ENCODE results near the gene ZNF536. TPM values are rescaled to one million over a fixed set of nuclear protein-coding genes. Genes with fewer than 3 reads are reported as not detected.

Gene ZNF536
- polyA plus RNA-seq, 1 donor (not counting 4 experiments of a cell fraction or from before 2014, with no cell fraction given): not detected

GRCh38 chr19:30579419-30579818 lies 207.2 kb downstream of the ZNF536 start:
- H3K4me1 ChIP-seq (ENCODE audit: control insufficient read depth, extremely low read depth, insufficient read depth, low read length): no peaks in the 10 kb centered on the region
- DNase-seq (ENCODE audit: low read depth, low spot score) (no peak), FAIRE-seq (no peak)

DNA sequence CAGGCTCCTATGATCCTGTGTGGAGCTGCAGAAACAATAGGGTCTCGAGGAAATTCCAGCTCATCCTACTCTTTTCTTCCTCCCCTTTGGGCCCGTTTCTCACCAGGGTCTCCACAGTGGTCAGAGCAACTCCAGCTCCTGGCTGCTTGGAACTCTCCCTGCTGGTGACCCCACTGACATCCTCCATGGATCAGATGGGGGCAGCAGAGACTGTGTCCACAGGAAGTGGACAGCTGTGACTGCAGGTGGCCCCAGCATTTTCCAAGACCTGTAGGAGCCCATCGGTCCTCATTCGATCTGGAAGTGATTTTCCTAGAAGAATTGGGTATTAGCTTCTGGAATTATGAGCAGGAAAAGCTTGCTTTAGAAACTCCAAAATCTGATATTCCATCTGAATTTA lies 208.5 kb downstream of the ZNF536 start:
- Histone ChIP-seq H3K9me1 (ENCODE audit: control insufficient read depth, extremely low read depth, insufficient read depth, low read length) (no peaks in the 10 kb centered on the region), H3K4me1 (ENCODE audit: control insufficient read depth, extremely low read depth, insufficient read depth, low read length) (no peaks in the 10 kb centered on the region), H4K20me1 (ENCODE audit: control insufficient read depth, extremely low read depth, insufficient read depth, low read length) (no peaks in the 10 kb centered on the region), H3K79me2 (ENCODE audit: control insufficient read depth, insufficient read depth, low read length) (no peaks in the 10 kb centered on the region), H2AFZ (ENCODE audit: control insufficient read depth, low read length) (no peak overlapping the region), H3K4me3 (ENCODE audit: control insufficient read depth in 2 of 3, extremely low read depth in 1 of 3, insufficient read depth in 2 of 3, low read depth in 1 of 3, low read length in 3 of 3) (no peak overlapping the region), H3K9me3 (ENCODE audit: control insufficient read depth, low read depth, low read length) (peaks cover 4% of the 10 kb centered on the region), H3K27me3 (ENCODE audit: control insufficient read depth, extremely low read depth, insufficient read depth, low read length) (no peaks in the 10 kb centered on the region), H3K27ac (ENCODE audit: control insufficient read depth, insufficient read depth, low read length) (no peak overlapping the region), H3K36me3 (ENCODE audit: control insufficient read depth in 2 of 2, extremely low read depth in 1 of 2, insufficient read depth in 2 of 2, low read length in 2 of 2) (no peaks in the 10 kb centered on the region), H3K9ac (ENCODE audit: control insufficient read depth, extremely low read depth, insufficient read depth, low read length) (no peak overlapping the region), H3K4me2 (ENCODE audit: control insufficient read depth, extremely low read depth, insufficient read depth, low read depth, low read length) (no peak overlapping the region)
- FAIRE-seq (no peak), DNase-seq (ENCODE audit: low read depth, low spot score) (no peak)
- TF ChIP-seq EZH2 (IDR thresholded peaks at IDR 0.05; ENCODE audit: low read length) (no peak), CTCF (optimal IDR thresholded peaks at IDR 0.05 in 1 of 3, IDR thresholded peaks at IDR 0.05 in 1 of 3, conservative IDR thresholded peaks at IDR 0.05 in 1 of 3; ENCODE audit: extremely low read depth in 1 of 3, insufficient read depth in 2 of 3, low read length in 3 of 3) (no peak)
- dilution Hi-C loops (cut with MboI; ENCODE audit: extremely low pct_ligation_motif_present, low sequenced_read_pairs): no loop called here

More at GRCh38 chr19:30579419-30579818, 207.2 kb downstream of the ZNF536 start:
- H3K27me3 ChIP-seq (ENCODE audit: control insufficient read depth, extremely low read depth, insufficient read depth, low read length): no peaks in the 10 kb centered on the region
- H3K9ac ChIP-seq (ENCODE audit: control insufficient read depth, extremely low read depth, insufficient read depth, low read length): no peak overlapping the region
- TF ChIP-seq CTCF (optimal IDR thresholded peaks at IDR 0.05 in 1 of 3, IDR thresholded peaks at IDR 0.05 in 1 of 3, conservative IDR thresholded peaks at IDR 0.05 in 1 of 3; ENCODE audit: extremely low read depth in 1 of 3, insufficient read depth in 2 of 3, low read length in 3 of 3) (no peak), EZH2 (IDR thresholded peaks at IDR 0.05; ENCODE audit: low read length) (no peak)
- no peaks in the 10 kb centered on the region for H4K20me1 ChIP-seq (ENCODE audit: control insufficient read depth, extremely low read depth, insufficient read depth, low read length)
- H2AFZ ChIP-seq (ENCODE audit: control insufficient read depth, low read length): no peak overlapping the region
- no peak overlapping the region for H3K4me2 ChIP-seq (ENCODE audit: control insufficient read depth, extremely low read depth, insufficient read depth, low read depth, low read length)
- no peak overlapping the region for H3K4me3 ChIP-seq (ENCODE audit: control insufficient read depth in 2 of 3, extremely low read depth in 1 of 3, insufficient read depth in 2 of 3, low read depth in 1 of 3, low read length in 3 of 3)
- no peaks in the 10 kb centered on the region for H3K9me1 ChIP-seq (ENCODE audit: control insufficient read depth, extremely low read depth, insufficient read depth, low read length)
- peaks cover 10% of the 10 kb centered on the region for H3K9me3 ChIP-seq (ENCODE audit: control insufficient read depth, low read depth, low read length)
- H3K36me3 ChIP-seq (ENCODE audit: control insufficient read depth in 2 of 2, extremely low read depth in 1 of 2, insufficient read depth in 2 of 2, low read length in 2 of 2): no peaks in the 10 kb centered on the region
- no peaks in the 10 kb centered on the region for H3K79me2 ChIP-seq (ENCODE audit: control insufficient read depth, insufficient read depth, low read length)
- dilution Hi-C loops (cut with MboI; ENCODE audit: extremely low pct_ligation_motif_present, low sequenced_read_pairs): no loop called here
- H3K27ac ChIP-seq (ENCODE audit: control insufficient read depth, insufficient read depth, low read length): no peak overlapping the region

All from keratinocyte (primary cell).